ENCODE results near the gene FOXP1. TPM values are rescaled to one million over a fixed set of nuclear protein-coding genes. Genes with fewer than 3 reads are reported as not detected.

Gene FOXP1
- total and polyA plus RNA-seq, 8 donors = 12.3 to 215 (median 117) TPM

- WGBS, 5 donors = 23 to 42% (median 35%) methylated on average over 4 of the region's 4 CpGs
- no peaks in the 10 kb centered on the region for H3K36me3 ChIP-seq
- no peaks in the 10 kb centered on the region for H3K27me3 ChIP-seq
- peak overlapping the region in 3 of 4 donors; percentile 15 to 27 (median 24) for H3K4me3 ChIP-seq
- no peaks in the 10 kb centered on the region for H3K9me3 ChIP-seq
- H3K4me1 ChIP-seq = peaks cover 48 to 90% (median 63%) of the 10 kb centered on the region in 4 donors
- DNase-seq = peak in 1 of 2 donors; percentile 35
- peak overlapping the region; percentile 83 to 92 (median 91) for H3K27ac ChIP-seq
- TF ChIP-seq POLR2AphosphoS5 (IDR thresholded peaks at IDR 0.05) = no peak
- TF ChIP-seq EP300 (IDR thresholded peaks at IDR 0.05) = no peak
- TF ChIP-seq POLR2A (IDR thresholded peaks at IDR 0.05) = no peak
- TF ChIP-seq CTCF (IDR thresholded peaks at IDR 0.05) = no peak
- intact Hi-C loops (cut with DNase I; ENCODE audit: low total_unique reads) = no loop called here
Measured at GRCh38 chr3:71133865-71134264, 449.7 kb downstream of the FOXP1 start.

GRCh38 chr3:71132995-71133730 is 450.4 kb downstream of the FOXP1 start:
- intact Hi-C loops (cut with DNase I; ENCODE audit: low total_unique reads) = no loop called here
- peak in 1 of 2 donors; percentile 47 for DNase-seq
- peak overlapping the region; percentile 84 to 92 (median 91) for H3K27ac ChIP-seq

DNA sequence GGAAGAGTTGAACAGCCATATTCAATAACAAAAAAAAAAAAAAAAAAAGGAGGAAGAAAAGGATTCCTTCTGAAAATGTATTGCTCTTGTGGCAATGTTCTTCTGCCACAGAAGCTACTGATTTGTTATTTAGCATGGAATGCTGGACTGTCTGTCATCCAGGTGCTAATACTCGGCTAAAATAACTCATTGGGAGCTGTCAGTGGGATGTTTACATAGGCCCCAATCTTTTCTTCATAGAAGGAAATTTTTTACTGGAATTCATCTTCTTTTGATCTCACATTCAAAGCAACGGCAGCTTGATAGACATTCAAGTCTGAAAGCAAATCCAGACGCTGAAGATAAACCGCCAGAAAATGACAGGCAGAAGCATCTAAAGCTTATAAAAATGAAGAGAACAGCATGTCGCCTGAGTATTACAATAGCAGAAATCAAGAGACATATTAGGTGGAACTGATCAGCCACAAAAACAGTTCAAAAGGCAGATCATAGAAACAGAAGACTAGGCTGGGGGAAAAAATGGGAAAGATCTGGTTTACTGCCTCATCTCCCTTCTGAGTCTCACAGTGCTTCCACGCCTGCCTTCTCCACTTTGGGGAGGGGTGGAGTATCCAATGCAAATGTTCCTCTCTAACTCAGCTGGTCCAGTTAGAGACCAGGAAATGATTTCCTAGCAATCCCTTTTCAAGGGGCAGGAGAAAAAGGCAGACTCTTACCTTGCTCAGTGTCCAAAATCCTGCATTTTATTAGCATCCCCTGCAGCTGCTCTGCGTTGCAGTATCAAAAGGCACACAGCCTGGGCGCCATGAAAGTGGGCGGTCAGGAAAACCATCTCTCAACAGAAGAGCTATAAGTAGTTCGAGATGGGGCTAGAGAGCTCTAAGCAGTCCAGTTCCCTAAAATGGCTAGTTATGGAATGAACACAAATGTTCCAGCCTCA is 451.9 kb downstream of the FOXP1 start:
- Histone ChIP-seq H3K4me1 (peaks cover 43 to 93% (median 63%) of the 10 kb centered on the region in 4 donors), H3K27me3 (no peaks in the 10 kb centered on the region), H3K36me3 (no peaks in the 10 kb centered on the region), H3K27ac (peak overlapping the region; percentile 88 to 93 (median 91)), H3K4me3 (peak overlapping the region; percentile 47 to 55 (median 49)), H3K9me3 (no peaks in the 10 kb centered on the region)
- WGBS, 5 donors = 32 to 47% (median 35%) methylated on average over 10 of the region's 10 CpGs
- intact Hi-C loops (cut with DNase I; ENCODE audit: low total_unique reads) = no loop called here
- TF ChIP-seq EP300 (IDR thresholded peaks at IDR 0.05) (no peak), POLR2A (IDR thresholded peaks at IDR 0.05) (no peak), CTCF (IDR thresholded peaks at IDR 0.05) (no peak), POLR2AphosphoS5 (IDR thresholded peaks at IDR 0.05) (peak in 2 of 3 donors; percentile 12 to 13)
- DNase-seq = peak in 1 of 2 donors; percentile 64

More at GRCh38 chr3:71132995-71133730, 450.4 kb downstream of the FOXP1 start:
- TF ChIP-seq CTCF (IDR thresholded peaks at IDR 0.05) (no peak), POLR2AphosphoS5 (IDR thresholded peaks at IDR 0.05) (no peak), POLR2A (IDR thresholded peaks at IDR 0.05) (no peak), EP300 (IDR thresholded peaks at IDR 0.05) (no peak)
- peaks cover 48 to 90% (median 63%) of the 10 kb centered on the region in 4 donors for H3K4me1 ChIP-seq
- H3K36me3 ChIP-seq = no peaks in the 10 kb centered on the region
- no peaks in the 10 kb centered on the region for H3K9me3 ChIP-seq
- 42 to 61% (median 50%) methylated on average over 8 of the region's 8 CpGs for WGBS, 5 donors
- H3K27me3 ChIP-seq = no peaks in the 10 kb centered on the region
- peak overlapping the region in 1 of 4 donors; percentile 10 for H3K4me3 ChIP-seq
